Upper lobe of left lung (tissue), 6 donors: ENCODE results near the gene ADCK2. TPM values are rescaled to one million over a fixed set of nuclear protein-coding genes. Genes with fewer than 3 reads are reported as not detected.
A peak's percentile ranks its signal among the peaks of the same experiment; 100 is the strongest.

Experiments
- ATAC-seq, 2 donors: fragments of 200-7000 bp; cut with Tn5 transposase; one replicate each; pipeline ENCODE4 v1.9.1; 2022; ENCODE audit warnings: mild to moderate bottlenecking in 2 of 2, moderate library complexity in 2 of 2; ENCODE audit not compliant: low FRiP score in 2 of 2
- DNase-seq, 2 donors: peaks; one replicate each; pipeline ENCODE4 v3.0.0-alpha.2; 2019 to 2020
- H3K27ac ChIP-seq, 4 donors: fragments of 200-600 bp; sonication (generic); one replicate each; pipeline ENCODE4 v1.5.1; 2016 to 2019
- H3K27me3 ChIP-seq, 4 donors: fragments of 200-600 bp; sonication (generic); one replicate each; pipeline ENCODE4 v1.5.1; 2017 to 2019
- H3K36me3 ChIP-seq, 4 donors: fragments of 200-600 bp; sonication (generic); one replicate each; pipeline ENCODE4 v1.5.1; 2016 to 2019
- H3K4me1 ChIP-seq, 4 donors: fragments of 200-600 bp; sonication (generic); one replicate each; pipeline ENCODE4 v1.5.1; 2018 to 2019
- H3K4me3 ChIP-seq, 4 donors: fragments of 200-600 bp; sonication (generic); one replicate each; pipeline ENCODE4 v1.5.1; 2017 to 2019; ENCODE audit warnings: mild to moderate bottlenecking in 2 of 4, moderate library complexity in 1 of 4
- H3K9me3 ChIP-seq, 4 donors: fragments of 200-600 bp; sonication (generic); one replicate each; pipeline ENCODE4 v1.5.1; 2018 to 2019
- CTCF ChIP-seq, 6 experiments: fragments of 450-650 bp in 4 of 6; fragments of 200-600 bp in 2 of 6; sonication (generic) in 2 of 6; IDR thresholded peaks; one replicate each; pipeline ENCODE4 v1.5.1; 2016 to 2019; ENCODE audit warnings: antibody characterized with exemption in 6 of 6
- EP300 ChIP-seq, 4 donors: sonication (generic); formaldehyde crosslinking; IDR thresholded peaks; one replicate each; pipeline ENCODE4 v1.5.1; 2017; ENCODE audit warnings: antibody characterized with exemption in 4 of 4, control low read depth in 2 of 4
- POLR2A ChIP-seq, 4 donors: fragments of 450-650 bp; IDR thresholded peaks; one replicate each; pipeline ENCODE4 v1.5.1; 2016 to 2017; ENCODE audit warnings: antibody characterized with exemption in 4 of 4, mild to moderate bottlenecking in 2 of 4
- POLR2AphosphoS5 ChIP-seq, 2 donors: sonication (generic); formaldehyde crosslinking; IDR thresholded peaks; one replicate each; pipeline ENCODE4 v1.5.1; 2017; ENCODE audit warnings: antibody characterized with exemption in 2 of 2
- WGBS, 2 donors: methylation state at CpG; one replicate each; pipeline ENCODE4 v1.1.5; 2017 to 2018; 5-methylcytosine and 5-hydroxymethylcytosine counted together
- total RNA-seq, 6 donors: library from RNA; depleted of rRNA in 4 of 6; stranded (reverse); fragments of >200 nt in 4 of 6; gene quantifications; one replicate each; pipeline versions ENCODE4 v1.1.0 to v1.2.1, GENCODE V29; 2016 to 2021
- donor health status: DM: no; HTN: no; CAD: no; lungs with moderate emphysema.
- donor health status: DM: no; HTN: yes; CAD: no; lungs with severe emphysema.

Gene ADCK2
- total RNA-seq, 6 donors from 2014 or later: 19.4 to 39.8 (median 30.0) TPM

- WGBS, 2 donors: 69 to 76% methylated on average over 7 to 8 of the region's 8 CpGs
- no peak overlapping the region for H3K27ac ChIP-seq
- TF ChIP-seq POLR2AphosphoS5 (IDR thresholded peaks at IDR 0.05) (no peak), CTCF (IDR thresholded peaks at IDR 0.05) (peak in 1 of 6 experiments; percentile 18)
- peak in 1 of 2 donors; percentile 4 for DNase-seq
- H3K4me1 ChIP-seq: peaks cover 8 to 12% (median 9%) of the 10 kb centered on the region in 4 donors
- ATAC-seq: no peak
- H3K27me3 ChIP-seq: peaks cover 0 to 9% (median 4%) of the 10 kb centered on the region in 4 donors
- H3K4me3 ChIP-seq: no peak overlapping the region
- no peaks in the 10 kb centered on the region for H3K9me3 ChIP-seq
- H3K36me3 ChIP-seq: no peaks in the 10 kb centered on the region
Observed at GRCh38 chr7:140645166-140645900, 27.4 kb upstream of the ADCK2 start.

- Histone ChIP-seq H3K4me3 (no peak overlapping the region), H3K27ac (no peak overlapping the region), H3K9me3 (no peaks in the 10 kb centered on the region), H3K4me1 (no peaks in the 10 kb centered on the region), H3K36me3 (no peaks in the 10 kb centered on the region), H3K27me3 (no peaks in the 10 kb centered on the region)
- ATAC-seq (peak; percentile 64 to 67), DNase-seq (no peak)
- WGBS, 2 donors: 25 to 33% methylated on average over 4 to 8 of the region's 8 CpGs
- TF ChIP-seq POLR2A (IDR thresholded peaks at IDR 0.05) (no peak), EP300 (IDR thresholded peaks at IDR 0.05) (no peak), CTCF (IDR thresholded peaks at IDR 0.05) (peak; percentile 10 to 41 (median 29))
Observed at GRCh38 chr7:140646931-140647647, 25.7 kb upstream of the ADCK2 start.

GRCh38 chr7:140649556-140650205 lies 23.1 kb upstream of the ADCK2 start:
- no peaks in the 10 kb centered on the region for H3K27me3 ChIP-seq
- WGBS, 2 donors: 77 to 86% methylated on average over 6 of the region's 6 CpGs
- H3K4me1 ChIP-seq: peaks cover 0 to 8% (median 0%) of the 10 kb centered on the region in 4 donors
- TF ChIP-seq CTCF (IDR thresholded peaks at IDR 0.05): no peak
- no peak for TF ChIP-seq POLR2A (IDR thresholded peaks at IDR 0.05)
- no peak for TF ChIP-seq EP300 (IDR thresholded peaks at IDR 0.05)
- TF ChIP-seq POLR2AphosphoS5 (IDR thresholded peaks at IDR 0.05): no peak
- H3K27ac ChIP-seq: no peak overlapping the region
- H3K4me3 ChIP-seq: no peak overlapping the region
- no peaks in the 10 kb centered on the region for H3K9me3 ChIP-seq
- ATAC-seq: no peak
- no peaks in the 10 kb centered on the region for H3K36me3 ChIP-seq
- no peak for DNase-seq

- H3K27ac ChIP-seq: no peak overlapping the region
- H3K4me3 ChIP-seq: no peak overlapping the region
- no peaks in the 10 kb centered on the region for H3K36me3 ChIP-seq
- DNase-seq (no peak), ATAC-seq (no peak)
- 80 to 83% methylated on average over 12 of the region's 12 CpGs for WGBS, 2 donors
- no peaks in the 10 kb centered on the region for H3K27me3 ChIP-seq
- no peak for TF ChIP-seq CTCF (IDR thresholded peaks at IDR 0.05)
- TF ChIP-seq EP300 (IDR thresholded peaks at IDR 0.05): no peak
- no peak for TF ChIP-seq POLR2AphosphoS5 (IDR thresholded peaks at IDR 0.05)
- TF ChIP-seq POLR2A (IDR thresholded peaks at IDR 0.05): no peak
- peaks cover 0 to 8% (median 0%) of the 10 kb centered on the region in 4 donors for H3K4me1 ChIP-seq
- no peaks in the 10 kb centered on the region for H3K9me3 ChIP-seq
Observed at GRCh38 chr7:140650367-140650766, 22.4 kb upstream of the ADCK2 start.
